ENCODE data around the gene CDKAL1.
"Not testable (repeated sequence)": the region's sequence is repeated elsewhere in the genome, so short reads cannot be mapped to it uniquely, and the experiment has no call there.

The CDKAL1 gene

GRCh38 chr6:20534295-20535262 is at the start of gene CDKAL1:
Gene CDKAL1, plus strand, starts transcription at chr6:20534457. Its CDS starts 11,894 bp downstream, at chr6:20546351.
- peak; percentile 91 to 92 for DNase-seq

- no peak for DNase-seq
These were observed 47.6 kb upstream of the CDKAL1 start for GRCh38 chr6:20486641-20487040.

- DNase-seq, result no peak
These were observed 46.4 kb upstream of the CDKAL1 start for GRCh38 chr6:20487669-20488375.

- no peak for DNase-seq
These were observed 43.7 kb upstream of the CDKAL1 start for GRCh38 chr6:20490591-20490990.

GRCh38 chr6:20492099-20492498 is 42.2 kb upstream of the CDKAL1 start:
- no peak for DNase-seq

GRCh38 chr6:20497216-20498040 is 36.8 kb upstream of the CDKAL1 start:
- DNase-seq, result no peak

- DNase-seq, result no peak
These were observed 36.2 kb upstream of the CDKAL1 start for GRCh38 chr6:20498041-20498385.

- DNase-seq, result no peak
These were observed 25.0 kb upstream of the CDKAL1 start for GRCh38 chr6:20509212-20509611.

GRCh38 chr6:20511852-20512251 is 22.4 kb upstream of the CDKAL1 start:
- no peak for DNase-seq

- DNase-seq, result not testable (repeated sequence)
These were observed 9.0 kb upstream of the CDKAL1 start for GRCh38 chr6:20525208-20525607.

GRCh38 chr6:20529086-20529448 is 5.2 kb upstream of the CDKAL1 start:
- not testable (repeated sequence) for DNase-seq

GRCh38 chr6:20532881-20533280 is 1.4 kb upstream of the CDKAL1 start:
- no peak for DNase-seq

GRCh38 chr6:20533746-20534294 is 437 bp upstream of the CDKAL1 start:
- no peak for DNase-seq

GRCh38 chr6:20538131-20538662 is 3.9 kb downstream of the CDKAL1 start:
- DNase-seq, result no peak

GRCh38 chr6:20538907-20539306 is 4.7 kb downstream of the CDKAL1 start:
- DNase-seq, result no peak

GRCh38 chr6:20539387-20539786 is 5.1 kb downstream of the CDKAL1 start:
- no peak for DNase-seq

GRCh38 chr6:20540683-20541082 is 6.4 kb downstream of the CDKAL1 start:
- no peak for DNase-seq

- DNase-seq, result no peak
These were observed 7.1 kb downstream of the CDKAL1 start for GRCh38 chr6:20541382-20541781.

GRCh38 chr6:20542927-20543602 is 8.8 kb downstream of the CDKAL1 start:
- DNase-seq, result no peak

GRCh38 chr6:20548264-20548663 is 14.0 kb downstream of the CDKAL1 start:
- no peak for DNase-seq

GRCh38 chr6:20549398-20549797 is 15.1 kb downstream of the CDKAL1 start:
- not testable (repeated sequence) for DNase-seq

GRCh38 chr6:20554326-20554725 is 20.1 kb downstream of the CDKAL1 start:
- DNase-seq, result no peak

Measured in activated T-cell treated with anti-CD3 and anti-CD28 coated beads, Interleukin-2, amount 50 U/mL, for 48 hours (primary cell).